BE2C (cell line): Measurements from ENCODE around the gene TLE4.
A peak's percentile ranks its signal among the peaks of the same experiment; 100 is the strongest.

Source experiments
- DNase-seq: peaks from one replicate; pipeline ENCODE4 v3.0.0-alpha.2; 2020
- H3K27me3 ChIP-seq: fragments of 250-450 bp; sonication (Bioruptor Pico); 2 replicates; pipeline ENCODE4 v1.5.1; 2020; ENCODE audit warnings: mild to moderate bottlenecking
- H3K36me3 ChIP-seq: fragments of 250-450 bp; sonication (Bioruptor Pico); 2 replicates; pipeline ENCODE4 v1.5.1; 2020; ENCODE audit warnings: mild to moderate bottlenecking
- H3K4me1 ChIP-seq: fragments of 250-450 bp; sonication (Bioruptor Pico); 2 replicates; pipeline ENCODE4 v1.5.1; 2020
- H3K4me3 ChIP-seq: 2 replicates; pipeline ENCODE4 v1.5.1; 2011; ENCODE audit warnings: low read depth, low read length
- H3K9me3 ChIP-seq: fragments of 250-450 bp; sonication (Bioruptor Pico); 2 replicates; pipeline ENCODE4 v1.5.1; 2020
- CTCF ChIP-seq: IDR thresholded peaks from 2 replicates; pipeline ENCODE4 v1.5.1; 2012; ENCODE audit warnings: mild to moderate bottlenecking, low read depth, low read length

TLE4 gene

DNA sequence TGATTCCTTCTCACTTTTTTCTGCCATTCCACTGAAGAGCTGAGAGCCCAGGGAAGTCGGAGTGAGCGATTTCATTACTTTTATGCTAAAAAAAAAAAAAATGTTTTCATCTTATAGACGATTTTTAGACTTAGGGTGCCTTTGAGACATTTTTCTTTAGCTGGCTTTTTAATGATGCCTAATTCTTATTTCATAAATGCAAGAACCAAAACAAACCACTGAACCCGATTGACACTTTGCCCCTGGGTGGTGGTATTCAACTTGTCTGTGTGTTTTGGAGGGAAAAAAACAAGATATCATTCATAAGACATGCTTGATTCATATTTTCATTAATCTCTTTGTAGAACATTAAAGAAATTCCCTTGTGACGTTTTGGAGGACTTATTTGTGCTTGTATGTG lies 2.4 kb downstream of the TLE4 start:
- TF ChIP-seq CTCF: no peak
- peaks cover 7% of the 10 kb centered on the region; the same call in 1 of the 2 replicates for H3K27me3 ChIP-seq
- H3K4me1 ChIP-seq: peaks cover 5% of the 10 kb centered on the region; the same call in 1 of the 2 replicates
- peak overlapping the region; percentile 98 for H3K4me3 ChIP-seq
- H3K36me3 ChIP-seq: peaks cover 3% of the 10 kb centered on the region
- DNase-seq: no peak
- no peaks in the 10 kb centered on the region for H3K9me3 ChIP-seq

DNA sequence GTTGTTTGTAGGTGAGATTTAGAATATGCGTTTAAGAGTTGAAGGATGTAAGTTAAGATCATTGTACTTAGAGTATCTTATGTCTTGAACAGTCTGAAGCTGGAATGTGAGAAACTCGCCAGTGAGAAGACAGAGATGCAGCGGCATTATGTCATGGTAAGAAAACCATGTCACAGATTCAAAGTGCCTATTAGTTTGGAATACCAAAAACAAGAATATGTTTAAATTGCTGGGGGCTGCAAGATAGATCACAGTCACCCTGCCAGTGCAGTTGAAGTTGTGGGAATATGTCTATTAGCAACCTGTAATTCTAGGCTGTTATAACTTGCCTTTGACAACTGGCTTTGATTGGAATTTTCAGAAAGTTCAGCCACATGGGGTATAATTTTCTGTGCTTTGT lies 3.0 kb downstream of the TLE4 start:
- H3K36me3 ChIP-seq: peaks cover 3% of the 10 kb centered on the region
- H3K9me3 ChIP-seq: no peaks in the 10 kb centered on the region
- no peak for DNase-seq
- H3K27me3 ChIP-seq: peaks cover 7% of the 10 kb centered on the region; the same call in 1 of the 2 replicates
- H3K4me3 ChIP-seq: peak overlapping the region; percentile 98
- TF ChIP-seq CTCF: no peak
- H3K4me1 ChIP-seq: peaks cover 8% of the 10 kb centered on the region; the same call in 1 of the 2 replicates

- Histone ChIP-seq H3K36me3 (peaks cover 3% of the 10 kb centered on the region), H3K27me3 (no peaks in the 10 kb centered on the region), H3K4me3 (peak overlapping the region; percentile 98), H3K4me1 (peaks cover 8% of the 10 kb centered on the region; the same call in 1 of the 2 replicates), H3K9me3 (no peaks in the 10 kb centered on the region)
- TF ChIP-seq CTCF: no peak
- no peak for DNase-seq
Observed at GRCh38 chr9:79575547-79575946, 3.8 kb downstream of the TLE4 start.

DNA sequence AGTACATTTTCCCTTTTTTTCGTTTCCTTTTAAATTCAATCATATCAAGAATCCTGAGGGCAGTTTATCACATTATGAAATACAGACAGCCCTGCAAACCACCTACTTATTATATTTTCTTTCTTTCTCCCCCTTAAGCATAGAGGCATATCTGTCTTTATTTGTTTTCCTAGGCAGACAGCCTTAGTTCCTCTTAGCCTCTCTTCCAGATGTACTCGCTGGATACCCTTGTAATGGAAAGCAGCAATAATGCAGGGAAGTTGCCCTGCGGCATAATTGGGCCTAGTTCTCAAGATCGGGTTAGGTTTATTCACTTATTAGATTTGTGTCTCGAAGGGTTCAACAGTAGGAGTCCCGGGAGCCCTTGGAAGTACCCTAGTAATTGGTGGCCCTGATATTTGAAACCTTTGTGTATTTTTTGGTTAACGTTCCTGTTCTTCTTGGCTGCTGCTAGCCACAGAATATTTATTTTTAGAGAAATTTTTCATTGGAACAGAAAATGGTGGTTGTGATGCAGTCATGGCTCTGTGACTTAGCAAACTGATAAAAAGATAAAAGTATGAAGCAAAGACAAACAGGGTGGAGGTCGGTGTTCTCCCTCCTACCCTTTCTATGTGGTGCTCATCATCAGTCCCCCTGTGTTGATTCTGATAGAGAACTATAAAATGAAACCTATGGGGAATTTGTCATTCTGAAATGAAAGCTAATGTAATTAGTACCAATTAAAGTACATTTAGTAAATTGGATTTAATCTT lies 6.4 kb downstream of the TLE4 start:
- DNase-seq: peak; percentile 95
- Histone ChIP-seq H3K36me3 (peaks cover 11% of the 10 kb centered on the region), H3K9me3 (no peaks in the 10 kb centered on the region), H3K4me1 (peaks cover 22% of the 10 kb centered on the region), H3K27me3 (no peaks in the 10 kb centered on the region), H3K4me3 (peak overlapping the region; percentile 98)
- TF ChIP-seq CTCF: no peak

- Histone ChIP-seq H3K36me3 (peaks cover 18% of the 10 kb centered on the region), H3K9me3 (no peaks in the 10 kb centered on the region), H3K27me3 (no peaks in the 10 kb centered on the region), H3K4me1 (peaks cover 25% of the 10 kb centered on the region), H3K4me3 (peak overlapping the region; percentile 37)
- no peak for DNase-seq
- no peak for TF ChIP-seq CTCF
Observed at GRCh38 chr9:79578891-79579290, 7.1 kb downstream of the TLE4 start.

- Histone ChIP-seq H3K4me1 (peaks cover 25% of the 10 kb centered on the region), H3K4me3 (peak overlapping the region; percentile 37), H3K36me3 (peaks cover 26% of the 10 kb centered on the region), H3K9me3 (no peaks in the 10 kb centered on the region), H3K27me3 (no peaks in the 10 kb centered on the region)
- TF ChIP-seq CTCF: no peak
- no peak for DNase-seq
Observed at GRCh38 chr9:79579624-79580023, 7.9 kb downstream of the TLE4 start.
